Transverse colon (tissue), 4 donors: ENCODE results near the gene TBC1D30. TPM values are rescaled to one million over a fixed set of nuclear protein-coding genes. Genes with fewer than 3 reads are reported as not detected.
"Not testable (repeated sequence)": the region's sequence is repeated elsewhere in the genome, so short reads cannot be mapped to it uniquely, and the experiment has no call there.

Experiments
- DNase-seq: peaks from one replicate; pipeline ENCODE4 v3.0.0-alpha.2; 2019
- H3K27ac ChIP-seq, 4 donors: fragments of 200-600 bp; sonication (generic); 2 replicates each; pipeline ENCODE4 v1.5.1; 2016 to 2018; ENCODE audit warnings: inconsistent platforms in 4 of 4
- H3K27me3 ChIP-seq: fragments of 200-600 bp; sonication (generic); 2 replicates; pipeline ENCODE4 v1.5.1; 2017; ENCODE audit warnings: inconsistent platforms
- H3K36me3 ChIP-seq, 4 donors: fragments of 200-600 bp; sonication (generic); 2 replicates each; pipeline ENCODE4 v1.5.1; 2017 to 2019; ENCODE audit warnings: inconsistent platforms in 4 of 4
- H3K4me1 ChIP-seq, 4 donors: fragments of 200-600 bp; sonication (generic); 2 replicates each; pipeline ENCODE4 v1.5.1; 2017 to 2020; ENCODE audit warnings: inconsistent platforms in 4 of 4
- H3K4me3 ChIP-seq, 4 donors: fragments of 200-600 bp; sonication (generic); 1 replicate in 1 of 4; 2 replicates in 3 of 4; pipeline versions ENCODE4 v1.5.1 to v1.6.1; 2017 to 2019; ENCODE audit warnings: inconsistent platforms in 4 of 4
- H3K9me3 ChIP-seq, 2 donors: fragments of 200-600 bp; sonication (generic); 2 replicates each; pipeline ENCODE4 v1.5.1; 2017 to 2019; ENCODE audit warnings: inconsistent platforms in 2 of 2
- EP300 ChIP-seq: sonication (generic); formaldehyde crosslinking; IDR thresholded peaks from one replicate; pipeline ENCODE4 v1.6.1; 2017; ENCODE audit warnings: antibody characterized with exemption, low read depth
- POLR2A ChIP-seq: fragments of 450-650 bp; IDR thresholded peaks from one replicate; pipeline ENCODE4 v1.6.1; 2016; ENCODE audit warnings: antibody characterized with exemption, mild to moderate bottlenecking, moderate library complexity
- POLR2AphosphoS5 ChIP-seq, 3 donors: sonication (generic); formaldehyde crosslinking; IDR thresholded peaks; one replicate each; pipeline ENCODE4 v1.6.1; 2016; ENCODE audit warnings: antibody characterized with exemption in 3 of 3
- WGBS, 2 donors: methylation state at CpG; one replicate each; pipeline ENCODE4 v1.1.5; 2018; ENCODE audit warnings: low coverage in 1 of 2; 5-methylcytosine and 5-hydroxymethylcytosine counted together
- in situ Hi-C, 4 donors: fragments of 200-750 bp; cut with MboI; loops; one replicate each; pipeline versions ENCODE4 v1.15.0 to v1.15.1; 2017; ENCODE audit warnings: low sequenced_read_pairs in 3 of 4, low pct_ligation_motif_present in 1 of 4, low pct_unique_long_range_greater_than_20kb in 1 of 4
- intact Hi-C: fragments of 100-400 bp; cut with DNase I; formaldehyde crosslinking; loops from one replicate; pipeline ENCODE4 v1.15.1; 2023; ENCODE audit warnings: low total_unique reads
- total RNA-seq, 4 donors: library from RNA; depleted of rRNA; stranded (reverse); fragments of >200 nt; gene quantifications; one replicate each; pipeline ENCODE4 v1.1.0, GENCODE V29; 2016
- TF ChIP-seq, protein P1 (sequence below), 5 experiments: fragments of 200-600 bp in 3 of 5; fragments of 450-650 bp in 2 of 5; sonication (generic) in 3 of 5; IDR thresholded peaks; 1 replicate in 2 of 5; 2 replicates in 3 of 5; pipeline ENCODE4 v1.5.1; 2016 to 2017; ENCODE audit warnings: antibody characterized with exemption in 5 of 5, inconsistent platforms in 3 of 5, mild to moderate bottlenecking in 2 of 5, moderate library complexity in 1 of 5

The TBC1D30 gene
- total RNA-seq, 4 donors from 2014 or later, result 0.37 to 9.4 (median 6.5) TPM

DNA sequence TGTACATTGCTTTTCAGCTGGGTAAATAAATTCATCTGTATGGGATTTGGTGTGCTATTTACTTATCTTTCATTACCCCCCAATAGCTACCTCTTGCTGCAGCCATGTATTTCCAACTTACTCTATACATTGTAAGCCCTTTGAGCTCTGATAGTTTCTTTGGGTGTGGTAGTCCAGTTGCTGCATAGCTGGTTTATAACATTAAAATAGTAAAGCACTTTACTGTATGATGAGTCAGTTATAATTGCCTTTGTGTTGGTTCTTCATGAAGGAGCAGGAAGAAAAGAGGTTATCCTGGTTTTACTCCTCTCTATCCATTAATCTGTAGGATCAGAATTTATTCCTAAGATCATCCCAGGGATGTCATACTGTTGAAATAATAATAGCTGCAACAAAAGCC is 15.7 kb downstream of the TBC1D30 start:
- peak overlapping the region; percentile 41 to 60 (median 44) for H3K27ac ChIP-seq
- intact Hi-C loops, result no loop called here
- H3K9me3 ChIP-seq, result no peaks in the 10 kb centered on the region
- H3K4me3 ChIP-seq, result no peak overlapping the region
- no peaks in the 10 kb centered on the region for H3K27me3 ChIP-seq
- H3K36me3 ChIP-seq, result no peaks in the 10 kb centered on the region
- TF ChIP-seq POLR2AphosphoS5 (IDR thresholded peaks at IDR 0.05) (peak in 1 of 3 donors; percentile 48), EP300 (no peak)
- in situ Hi-C loops, result no loop called here
- peaks cover 3 to 41% (median 17%) of the 10 kb centered on the region in 4 donors for H3K4me1 ChIP-seq
- DNase-seq, result no peak

DNA sequence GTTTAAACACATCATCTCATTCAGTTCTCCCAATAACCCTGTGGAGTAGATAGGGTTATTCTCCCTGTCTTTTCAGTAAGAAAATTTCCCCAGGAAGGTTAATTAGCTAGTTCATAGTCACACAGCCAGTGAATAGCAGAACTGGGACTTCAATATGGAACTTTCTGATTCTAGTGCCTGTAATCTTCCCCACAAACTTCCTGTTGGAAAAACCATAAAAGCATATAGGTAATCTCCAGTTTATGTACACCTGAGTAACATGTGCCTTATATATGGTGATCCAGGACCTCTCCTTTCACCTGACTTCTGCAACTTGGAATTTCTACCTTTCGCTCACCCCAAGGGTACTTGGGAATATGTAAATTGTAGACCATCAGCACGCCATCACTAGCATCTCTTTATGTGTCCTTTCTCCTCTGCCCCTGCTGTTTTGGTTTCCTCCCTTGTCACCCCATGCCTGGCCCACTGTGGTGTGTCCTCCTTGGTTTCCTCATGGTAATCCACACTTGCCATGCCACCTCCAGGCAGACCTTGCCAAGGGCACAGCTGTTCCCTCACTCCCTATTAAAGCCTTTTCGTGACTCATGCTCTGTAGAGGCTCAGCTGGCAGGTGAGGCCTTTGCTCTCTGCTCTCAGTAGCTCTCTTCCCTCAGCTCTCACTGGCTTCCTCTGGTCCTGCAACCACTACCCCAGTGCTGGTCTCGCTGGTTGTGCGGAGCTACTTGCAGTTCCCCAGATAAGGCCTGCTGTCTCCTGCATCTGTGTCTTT is 16.7 kb downstream of the TBC1D30 start:
- peaks cover 3 to 35% (median 15%) of the 10 kb centered on the region in 4 donors for H3K4me1 ChIP-seq
- intact Hi-C loops, result no loop called here
- no peaks in the 10 kb centered on the region for H3K36me3 ChIP-seq
- 72 to 86% methylated on average over 5 of the region's 5 CpGs for WGBS, 2 donors
- peak overlapping the region; percentile 41 to 60 (median 44) for H3K27ac ChIP-seq
- peak in 2 of 3 donors; percentile 35 to 46 for TF ChIP-seq POLR2AphosphoS5 (IDR thresholded peaks at IDR 0.05)
- no peak for TF ChIP-seq EP300
- peak; percentile 53 for DNase-seq
- in situ Hi-C loops, result no loop called here
- no peaks in the 10 kb centered on the region for H3K9me3 ChIP-seq
- H3K4me3 ChIP-seq, result no peak overlapping the region
- H3K27me3 ChIP-seq, result no peaks in the 10 kb centered on the region

DNA sequence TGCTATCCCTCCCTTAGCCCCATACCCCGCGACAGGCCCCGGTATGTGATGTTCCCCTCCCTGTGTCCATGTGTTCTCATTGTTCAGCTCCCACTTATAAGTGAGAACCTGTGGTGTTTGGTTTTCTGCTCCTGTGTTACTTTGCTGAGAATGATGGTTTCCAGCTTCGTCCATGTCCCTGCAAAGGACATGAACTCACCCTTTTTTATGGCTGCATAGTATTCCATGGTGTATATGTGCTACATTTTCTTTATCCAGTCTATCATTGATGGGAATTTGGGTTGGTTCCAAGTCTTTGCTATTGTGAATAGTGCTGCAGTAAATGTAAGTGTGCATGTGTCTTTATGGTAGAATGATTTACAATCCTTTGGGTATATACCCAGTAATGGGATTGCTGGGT is 24.0 kb downstream of the TBC1D30 start:
- H3K4me3 ChIP-seq, H3K27me3 ChIP-seq, intact Hi-C loops, H3K4me1 ChIP-seq, DNase-seq, H3K27ac ChIP-seq, in situ Hi-C loops, H3K36me3 ChIP-seq, H3K9me3 ChIP-seq: not testable (repeated sequence)
- WGBS, 2 donors, result 95 to 96% methylated on average over 4 of the region's 4 CpGs

DNA sequence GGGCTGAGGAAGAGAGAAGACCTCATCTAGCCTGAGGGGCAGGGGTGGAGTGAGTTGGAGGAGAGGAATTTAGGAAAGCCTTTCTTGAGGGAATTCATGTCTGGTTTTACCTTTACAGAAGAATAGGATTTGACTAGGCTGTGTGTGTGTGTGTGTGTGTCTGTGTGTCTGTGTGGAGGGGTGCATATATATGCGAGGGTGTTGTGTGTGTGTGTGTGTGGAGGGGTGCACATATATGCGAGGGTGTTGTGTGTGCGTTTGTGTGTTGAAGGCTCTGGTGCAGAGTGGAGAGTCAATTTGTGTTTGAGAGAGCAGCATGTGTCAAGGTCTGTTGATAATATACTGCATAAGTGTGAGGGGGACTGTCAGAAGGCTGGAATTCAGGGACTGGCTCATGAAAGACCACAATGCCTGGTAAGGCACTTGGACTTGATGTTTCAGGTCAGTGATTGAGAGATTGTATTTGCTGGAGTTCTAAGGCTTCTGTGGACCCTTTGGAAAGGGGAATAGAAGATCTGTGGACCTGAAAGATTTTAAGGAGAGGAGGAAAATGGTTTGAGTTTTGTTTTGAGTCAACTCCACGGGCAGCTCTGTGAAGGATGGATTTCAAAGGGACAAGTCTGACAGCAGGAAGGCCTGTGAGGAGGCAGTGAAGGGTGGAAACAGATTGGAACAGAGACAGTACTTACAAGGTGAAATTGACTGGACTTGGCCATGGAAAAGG is 34.6 kb downstream of the TBC1D30 start:
- no peaks in the 10 kb centered on the region for H3K27me3 ChIP-seq
- no peaks in the 10 kb centered on the region for H3K4me1 ChIP-seq
- no peaks in the 10 kb centered on the region for H3K9me3 ChIP-seq
- no peaks in the 10 kb centered on the region for H3K36me3 ChIP-seq
- H3K27ac ChIP-seq, result no peak overlapping the region
- in situ Hi-C loops, result no loop called here
- no peak for DNase-seq
- TF ChIP-seq POLR2A (no peak), POLR2AphosphoS5 (IDR thresholded peaks at IDR 0.05) (no peak), EP300 (no peak)
- TF ChIP-seq, protein P1, sequence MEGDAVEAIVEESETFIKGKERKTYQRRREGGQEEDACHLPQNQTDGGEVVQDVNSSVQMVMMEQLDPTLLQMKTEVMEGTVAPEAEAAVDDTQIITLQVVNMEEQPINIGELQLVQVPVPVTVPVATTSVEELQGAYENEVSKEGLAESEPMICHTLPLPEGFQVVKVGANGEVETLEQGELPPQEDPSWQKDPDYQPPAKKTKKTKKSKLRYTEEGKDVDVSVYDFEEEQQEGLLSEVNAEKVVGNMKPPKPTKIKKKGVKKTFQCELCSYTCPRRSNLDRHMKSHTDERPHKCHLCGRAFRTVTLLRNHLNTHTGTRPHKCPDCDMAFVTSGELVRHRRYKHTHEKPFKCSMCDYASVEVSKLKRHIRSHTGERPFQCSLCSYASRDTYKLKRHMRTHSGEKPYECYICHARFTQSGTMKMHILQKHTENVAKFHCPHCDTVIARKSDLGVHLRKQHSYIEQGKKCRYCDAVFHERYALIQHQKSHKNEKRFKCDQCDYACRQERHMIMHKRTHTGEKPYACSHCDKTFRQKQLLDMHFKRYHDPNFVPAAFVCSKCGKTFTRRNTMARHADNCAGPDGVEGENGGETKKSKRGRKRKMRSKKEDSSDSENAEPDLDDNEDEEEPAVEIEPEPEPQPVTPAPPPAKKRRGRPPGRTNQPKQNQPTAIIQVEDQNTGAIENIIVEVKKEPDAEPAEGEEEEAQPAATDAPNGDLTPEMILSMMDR (IDR thresholded peaks at IDR 0.05), result no peak
- H3K4me3 ChIP-seq, result no peak overlapping the region
- intact Hi-C loops, result no loop called here
- 87 to 96% methylated on average over 4 of the region's 4 CpGs for WGBS, 2 donors

DNA sequence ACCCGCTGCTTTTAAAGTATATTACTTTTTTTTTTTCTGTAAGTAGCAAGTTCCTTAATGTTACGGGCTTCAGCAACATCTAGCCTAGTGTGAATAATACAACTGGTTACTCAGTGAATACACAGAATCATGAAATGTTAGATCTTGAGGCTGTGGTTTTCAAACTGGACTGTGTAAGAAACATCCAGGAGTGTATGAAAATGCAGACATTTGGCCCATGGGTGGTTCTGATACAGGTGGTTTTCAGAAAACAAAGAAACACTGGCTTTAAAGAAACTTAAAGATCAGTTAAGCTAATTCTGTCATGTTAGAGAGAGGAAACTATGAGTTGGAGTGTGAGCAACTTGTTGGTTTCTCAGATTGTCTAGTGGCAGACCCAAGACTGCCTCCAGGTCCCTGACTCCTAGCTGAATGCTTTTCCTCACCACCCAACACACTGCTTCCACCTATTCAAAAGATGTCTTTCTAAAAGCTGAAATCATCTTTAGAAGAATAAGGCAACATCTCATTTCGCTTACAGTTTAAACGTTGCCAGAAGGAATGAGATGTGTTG is 36.1 kb downstream of the TBC1D30 start:
- H3K36me3 ChIP-seq, result no peaks in the 10 kb centered on the region
- H3K27me3 ChIP-seq, result no peaks in the 10 kb centered on the region
- in situ Hi-C loops (no loop called here), intact Hi-C loops (loop anchor here (5.0 kb wide), 1 partner anchor 1467 kb away; no protein-coding TSS in a partner anchor)
- H3K27ac ChIP-seq, result no peak overlapping the region
- no peak for TF ChIP-seq POLR2A
- TF ChIP-seq, protein P1 (IDR thresholded peaks at IDR 0.05), result no peak
- no peaks in the 10 kb centered on the region for H3K4me1 ChIP-seq
- no peaks in the 10 kb centered on the region for H3K9me3 ChIP-seq
- no peak overlapping the region for H3K4me3 ChIP-seq
- DNase-seq, result no peak
- whole genome bisulfite sequencing, 2 donors, result 90 to 94% methylated on average over 4 of the region's 4 CpGs
